Measurements from ENCODE around the gene TMEM131. TPM values are rescaled to one million over a fixed set of nuclear protein-coding genes. Genes with fewer than 3 reads are reported as not detected.
"Not testable (repeated sequence)": the region's sequence is repeated elsewhere in the genome, so short reads cannot be mapped to it uniquely, and the experiment has no call there.

TMEM131 gene
- total RNA-seq, 1 experiment from 2014 or later: 29.6 TPM

GRCh38 chr2:97858442-97858841 lies 137.3 kb downstream of the TMEM131 start:
- Histone ChIP-seq H3K4me1 (replicated peaks; ENCODE audit: insufficient read depth) (no peaks in the 10 kb centered on the region), H3F3A (ENCODE audit: insufficient read depth, low read depth) (0 out of 2 replicates have a peak, but pooled peaks cover 2% of the 10 kb centered on the region), H3K4me3 (no peak overlapping the region), H3K9me3 (ENCODE audit: insufficient read depth, low read depth) (peaks cover 4% of the 10 kb centered on the region; the same call in 1 of the 2 replicates), H4K20me1 (ENCODE audit: insufficient read depth) (no peaks in the 10 kb centered on the region), H3K4me2 (no peak overlapping the region), H3K27me3 (ENCODE audit: insufficient read depth, low read depth) (no peaks in the 10 kb centered on the region), H3K36me3 (ENCODE audit: low read depth) (peaks cover 5% of the 10 kb centered on the region; the same call in 1 of the 2 replicates), H3K27ac (no peak overlapping the region), H3K79me2 (ENCODE audit: low read depth) (0 out of 2 replicates have a peak, but pooled peaks cover 5% of the 10 kb centered on the region), H2AFZ (no peak overlapping the region), H3K9me2 (ENCODE audit: insufficient read depth) (no peaks in the 10 kb centered on the region)
- TF ChIP-seq EZH2 (IDR thresholded peaks at IDR 0.05; ENCODE audit: low read depth) (no peak), CTCF (conservative IDR thresholded peaks at IDR 0.05) (no peak)
- no TSS peak for BruUV-seq (replicated peaks)
- ChIA-PET POLR2A (ENCODE audit: unreplicated experiment) (no interaction called here), CTCF (no interaction called here)
- intact Hi-C loops (cut with micrococcal nuclease; ENCODE audit: unreplicated experiment): no loop called here
- no peak for DNase-seq

DNA sequence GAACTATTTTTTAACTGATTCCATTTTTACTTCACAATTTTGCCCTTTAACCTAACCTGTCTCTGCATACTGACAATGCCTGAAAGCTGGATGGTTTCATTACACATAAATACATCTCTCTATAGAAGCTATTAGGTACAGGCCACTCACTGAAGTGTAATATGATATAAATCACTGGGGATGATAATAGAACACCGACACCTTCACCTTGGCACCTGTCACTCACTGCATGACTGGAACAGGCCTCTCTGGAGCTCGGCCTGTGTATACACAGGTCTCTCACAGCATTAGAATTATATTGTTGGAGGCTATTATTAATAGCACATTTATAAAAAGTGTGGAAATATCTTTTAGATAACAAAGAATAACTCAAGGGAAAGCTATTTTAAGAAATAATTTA lies 138.2 kb downstream of the TMEM131 start:
- Histone ChIP-seq H3K4me3 (no peak overlapping the region), H3K79me2 (ENCODE audit: low read depth) (no peaks in the 10 kb centered on the region), H3K9me3 (ENCODE audit: insufficient read depth, low read depth) (no peaks in the 10 kb centered on the region), H3K9me2 (ENCODE audit: insufficient read depth) (no peaks in the 10 kb centered on the region), H3K27ac (no peak overlapping the region), H3K36me3 (ENCODE audit: low read depth) (peaks cover 5% of the 10 kb centered on the region; the same call in 1 of the 2 replicates), H3K27me3 (ENCODE audit: insufficient read depth, low read depth) (no peaks in the 10 kb centered on the region), H2AFZ (no peak overlapping the region), H3K4me2 (no peak overlapping the region), H3K4me1 (replicated peaks; ENCODE audit: insufficient read depth) (no peaks in the 10 kb centered on the region), H4K20me1 (ENCODE audit: insufficient read depth) (no peaks in the 10 kb centered on the region), H3F3A (ENCODE audit: insufficient read depth, low read depth) (0 out of 2 replicates have a peak, but pooled peaks cover 11% of the 10 kb centered on the region)
- intact Hi-C loops (cut with micrococcal nuclease; ENCODE audit: unreplicated experiment): no loop called here
- TF ChIP-seq EZH2 (IDR thresholded peaks at IDR 0.05; ENCODE audit: low read depth) (no peak), CTCF (conservative IDR thresholded peaks at IDR 0.05) (no peak)
- no TSS peak for BruUV-seq (replicated peaks)
- ChIA-PET POLR2A (ENCODE audit: unreplicated experiment) (no interaction called here), CTCF (no interaction called here)
- peak in 1 of 2 experiments; percentile 28 for DNase-seq

GRCh38 chr2:97853057-97853456 lies 142.7 kb downstream of the TMEM131 start:
- H3K27me3 ChIP-seq (ENCODE audit: insufficient read depth, low read depth); H3K4me3 ChIP-seq; H3K9me2 ChIP-seq (ENCODE audit: insufficient read depth); H3K9me3 ChIP-seq (ENCODE audit: insufficient read depth, low read depth); H4K20me1 ChIP-seq (ENCODE audit: insufficient read depth); H3K4me2 ChIP-seq; intact Hi-C loops (cut with micrococcal nuclease; ENCODE audit: unreplicated experiment); H3K27ac ChIP-seq; H3K36me3 ChIP-seq (ENCODE audit: low read depth); CTCF ChIA-PET; H3K4me1 ChIP-seq (replicated peaks; ENCODE audit: insufficient read depth); H3K79me2 ChIP-seq (ENCODE audit: low read depth); H2AFZ ChIP-seq; BruUV-seq (replicated peaks); POLR2A ChIA-PET (ENCODE audit: unreplicated experiment): not testable (repeated sequence)
- 0 out of 2 replicates have a peak, but pooled peaks cover 11% of the 10 kb centered on the region for H3F3A ChIP-seq (ENCODE audit: insufficient read depth, low read depth)
- DNase-seq: peak in 1 of 2 experiments; percentile 31

DNA sequence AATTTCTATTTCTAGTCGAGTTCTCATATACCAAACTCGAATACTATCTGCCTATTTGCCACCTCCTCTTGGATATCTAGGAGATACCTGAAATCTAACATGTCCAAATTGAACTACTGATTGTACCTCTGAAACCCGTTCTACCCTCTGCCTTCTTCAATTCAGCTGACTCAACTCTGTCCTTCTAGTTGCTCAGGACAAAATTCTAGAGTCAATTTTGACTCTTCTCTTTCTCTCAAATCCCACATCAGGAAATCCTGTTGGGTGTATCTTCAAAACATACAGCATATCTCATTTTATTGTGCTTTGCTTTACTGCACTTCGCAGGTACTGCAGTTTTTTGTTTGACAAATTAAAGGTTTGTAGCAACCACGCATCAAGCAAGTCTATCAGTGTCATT lies 144.6 kb downstream of the TMEM131 start:
- no peaks in the 10 kb centered on the region for H3K27me3 ChIP-seq (ENCODE audit: insufficient read depth, low read depth)
- H3K4me3 ChIP-seq: no peak overlapping the region
- H3K79me2 ChIP-seq (ENCODE audit: low read depth): 0 out of 2 replicates have a peak, but pooled peaks cover 5% of the 10 kb centered on the region
- no peaks in the 10 kb centered on the region for H3K9me3 ChIP-seq (ENCODE audit: insufficient read depth, low read depth)
- H3K9me2 ChIP-seq (ENCODE audit: insufficient read depth): no peaks in the 10 kb centered on the region
- no peak overlapping the region for H3K4me2 ChIP-seq
- no peak overlapping the region for H2AFZ ChIP-seq
- DNase-seq: peak in 1 of 2 experiments; percentile 31
- intact Hi-C loops (cut with micrococcal nuclease; ENCODE audit: unreplicated experiment): no loop called here
- H3F3A ChIP-seq (ENCODE audit: insufficient read depth, low read depth): 0 out of 2 replicates have a peak, but pooled peaks cover 11% of the 10 kb centered on the region
- POLR2A ChIA-PET (ENCODE audit: unreplicated experiment): no interaction called here
- CTCF ChIA-PET: no interaction called here
- no TSS peak for BruUV-seq (replicated peaks)
- H3K27ac ChIP-seq: no peak overlapping the region
- H3K36me3 ChIP-seq (ENCODE audit: low read depth): no peaks in the 10 kb centered on the region
- no peak for TF ChIP-seq CTCF (conservative IDR thresholded peaks at IDR 0.05)
- no peak for TF ChIP-seq EZH2 (IDR thresholded peaks at IDR 0.05; ENCODE audit: low read depth)
- H3K4me1 ChIP-seq (replicated peaks; ENCODE audit: insufficient read depth): no peaks in the 10 kb centered on the region
- H4K20me1 ChIP-seq (ENCODE audit: insufficient read depth): no peaks in the 10 kb centered on the region

All from PC-9 (cell line).